ENCODE data around the gene NYAP2.

Gene NYAP2

GRCh38 chr2:225531559-225531958 is 132.0 kb downstream of the NYAP2 start:
- H2BK120ac ChIP-seq (ENCODE audit: low read depth, low read length) = no peak overlapping the region
- no peaks in the 10 kb centered on the region for H3K4me1 ChIP-seq (ENCODE audit: control insufficient read depth in 2 of 2, insufficient read depth in 1 of 2, low read depth in 1 of 2, low read length in 2 of 2)
- no peaks in the 10 kb centered on the region for H3K36me3 ChIP-seq (replicated peaks in 1 of 2; ENCODE audit: control insufficient read depth in 2 of 2, insufficient read depth in 2 of 2, low read length in 2 of 2)
- no peak overlapping the region for H3K4me3 ChIP-seq (ENCODE audit: low read length in 2 of 2)
- H2AK5ac ChIP-seq (ENCODE audit: low read depth, low read length) = no peak overlapping the region
- H4K91ac ChIP-seq (ENCODE audit: low read depth, low read length, poor library complexity) = no peak overlapping the region
- H4K8ac ChIP-seq (ENCODE audit: low read depth, low read length) = no peak overlapping the region
- H3K9ac ChIP-seq (ENCODE audit: low read depth, low read length, poor library complexity) = no peak overlapping the region
- no peak overlapping the region for H2BK5ac ChIP-seq (ENCODE audit: low read length)
- H3K9me3 ChIP-seq (replicated peaks in 1 of 2; ENCODE audit: control insufficient read depth in 2 of 2, insufficient read depth in 1 of 2, low read depth in 1 of 2, low read length in 2 of 2) = no peaks in the 10 kb centered on the region
- no peak overlapping the region for H3K4ac ChIP-seq (ENCODE audit: low read length)
- no peak overlapping the region for H2BK15ac ChIP-seq (ENCODE audit: low read length)
- WGBS, 2 donors (ENCODE audit: extremely low coverage in 2 of 2, insufficient read length in 2 of 2, insufficient replicate concordance in 1 of 2) = no CpG with 5 or more reads among the region's 3 CpGs
- no peak overlapping the region for H2BK12ac ChIP-seq (ENCODE audit: low read length)
- H3K23ac ChIP-seq (ENCODE audit: low read depth, low read length, poor library complexity) = no peak overlapping the region
- no peaks in the 10 kb centered on the region for H3K79me1 ChIP-seq (ENCODE audit: low read depth, low read length)
- H3K27ac ChIP-seq (replicated peaks; ENCODE audit: low read length) = no peak overlapping the region
- DNase-seq (ENCODE audit: low spot score) = no peak
- H3K18ac ChIP-seq (ENCODE audit: low read length) = no peak overlapping the region
- no peak overlapping the region for H3K14ac ChIP-seq (ENCODE audit: low read length)
- no peak overlapping the region for H2AFZ ChIP-seq (ENCODE audit: low read length)
- H3K4me2 ChIP-seq (ENCODE audit: insufficient read depth, low read length, poor library complexity, severe bottlenecking) = no peak overlapping the region
- H3K27me3 ChIP-seq (ENCODE audit: control insufficient read depth in 3 of 3, insufficient read depth in 3 of 3, low read depth in 1 of 3, low read length in 3 of 3) = no peaks in the 10 kb centered on the region

GRCh38 chr2:225532096-225532495 is 132.6 kb downstream of the NYAP2 start:
- Histone ChIP-seq H2BK12ac (ENCODE audit: low read length) (no peak overlapping the region), H3K9me3 (replicated peaks in 1 of 2; ENCODE audit: control insufficient read depth in 2 of 2, insufficient read depth in 1 of 2, low read depth in 1 of 2, low read length in 2 of 2) (no peaks in the 10 kb centered on the region), H3K23ac (ENCODE audit: low read depth, low read length, poor library complexity) (no peak overlapping the region), H2AFZ (ENCODE audit: low read length) (no peak overlapping the region), H3K36me3 (replicated peaks in 1 of 2; ENCODE audit: control insufficient read depth in 2 of 2, insufficient read depth in 2 of 2, low read length in 2 of 2) (no peaks in the 10 kb centered on the region), H2BK120ac (ENCODE audit: low read depth, low read length) (no peak overlapping the region), H2AK5ac (ENCODE audit: low read depth, low read length) (no peak overlapping the region), H3K9ac (ENCODE audit: low read depth, low read length, poor library complexity) (no peak overlapping the region), H3K27ac (replicated peaks; ENCODE audit: low read length) (no peak overlapping the region), H4K8ac (ENCODE audit: low read depth, low read length) (no peak overlapping the region), H3K4me3 (ENCODE audit: low read length in 2 of 2) (no peak overlapping the region), H3K79me1 (ENCODE audit: low read depth, low read length) (no peaks in the 10 kb centered on the region), H2BK15ac (ENCODE audit: low read length) (no peak overlapping the region), H4K91ac (ENCODE audit: low read depth, low read length, poor library complexity) (no peak overlapping the region), H3K18ac (ENCODE audit: low read length) (no peak overlapping the region), H3K4me1 (ENCODE audit: control insufficient read depth in 2 of 2, insufficient read depth in 1 of 2, low read depth in 1 of 2, low read length in 2 of 2) (no peaks in the 10 kb centered on the region), H3K4ac (ENCODE audit: low read length) (no peak overlapping the region), H2BK5ac (ENCODE audit: low read length) (no peak overlapping the region), H3K4me2 (ENCODE audit: insufficient read depth, low read length, poor library complexity, severe bottlenecking) (no peak overlapping the region), H3K27me3 (ENCODE audit: control insufficient read depth in 3 of 3, insufficient read depth in 3 of 3, low read depth in 1 of 3, low read length in 3 of 3) (no peaks in the 10 kb centered on the region), H3K14ac (ENCODE audit: low read length) (no peak overlapping the region)
- whole genome bisulfite sequencing, 2 donors (ENCODE audit: extremely low coverage in 2 of 2, insufficient read length in 2 of 2, insufficient replicate concordance in 1 of 2) = no CpG with 5 or more reads among the region's 1 CpG
- DNase-seq (ENCODE audit: low spot score) = no peak

GRCh38 chr2:225534037-225534436 is 134.5 kb downstream of the NYAP2 start:
- Histone ChIP-seq H3K36me3 (replicated peaks in 1 of 2; ENCODE audit: control insufficient read depth in 2 of 2, insufficient read depth in 2 of 2, low read length in 2 of 2) (no peaks in the 10 kb centered on the region), H3K9ac (ENCODE audit: low read depth, low read length, poor library complexity) (no peak overlapping the region), H3K4ac (ENCODE audit: low read length) (no peak overlapping the region), H3K14ac (ENCODE audit: low read length) (no peak overlapping the region), H2AFZ (ENCODE audit: low read length) (no peak overlapping the region), H3K4me2 (ENCODE audit: insufficient read depth, low read length, poor library complexity, severe bottlenecking) (no peak overlapping the region), H2BK15ac (ENCODE audit: low read length) (no peak overlapping the region), H3K18ac (ENCODE audit: low read length) (no peak overlapping the region), H2BK120ac (ENCODE audit: low read depth, low read length) (no peak overlapping the region), H3K4me1 (ENCODE audit: control insufficient read depth in 2 of 2, insufficient read depth in 1 of 2, low read depth in 1 of 2, low read length in 2 of 2) (no peaks in the 10 kb centered on the region), H3K27ac (replicated peaks; ENCODE audit: low read length) (no peak overlapping the region), H3K4me3 (ENCODE audit: low read length in 2 of 2) (no peak overlapping the region), H2AK5ac (ENCODE audit: low read depth, low read length) (no peak overlapping the region), H3K9me3 (replicated peaks in 1 of 2; ENCODE audit: control insufficient read depth in 2 of 2, insufficient read depth in 1 of 2, low read depth in 1 of 2, low read length in 2 of 2) (no peaks in the 10 kb centered on the region), H4K91ac (ENCODE audit: low read depth, low read length, poor library complexity) (no peak overlapping the region), H2BK12ac (ENCODE audit: low read length) (no peak overlapping the region), H2BK5ac (ENCODE audit: low read length) (no peak overlapping the region), H3K27me3 (ENCODE audit: control insufficient read depth in 3 of 3, insufficient read depth in 3 of 3, low read depth in 1 of 3, low read length in 3 of 3) (no peaks in the 10 kb centered on the region), H3K23ac (ENCODE audit: low read depth, low read length, poor library complexity) (no peak overlapping the region), H4K8ac (ENCODE audit: low read depth, low read length) (no peak overlapping the region), H3K79me1 (ENCODE audit: low read depth, low read length) (peaks cover 1% of the 10 kb centered on the region)
- no peak for DNase-seq (ENCODE audit: low spot score)
- WGBS, 2 donors (ENCODE audit: extremely low coverage in 2 of 2, insufficient read length in 2 of 2, insufficient replicate concordance in 1 of 2) = no CpG with 5 or more reads among the region's 6 CpGs

- no peak overlapping the region for H3K4ac ChIP-seq (ENCODE audit: low read length)
- H3K27ac ChIP-seq (replicated peaks; ENCODE audit: low read length) = no peak overlapping the region
Measured at GRCh38 chr2:225534697-225535096, 135.2 kb downstream of the NYAP2 start.

More at GRCh38 chr2:225534697-225535096, 135.2 kb downstream of the NYAP2 start:
- Histone ChIP-seq H4K8ac (ENCODE audit: low read depth, low read length) (no peak overlapping the region), H3K4me2 (ENCODE audit: insufficient read depth, low read length, poor library complexity, severe bottlenecking) (no peak overlapping the region), H3K4me1 (ENCODE audit: control insufficient read depth in 2 of 2, insufficient read depth in 1 of 2, low read depth in 1 of 2, low read length in 2 of 2) (no peaks in the 10 kb centered on the region), H2BK120ac (ENCODE audit: low read depth, low read length) (no peak overlapping the region), H4K91ac (ENCODE audit: low read depth, low read length, poor library complexity) (no peak overlapping the region), H2BK15ac (ENCODE audit: low read length) (no peak overlapping the region), H2AK5ac (ENCODE audit: low read depth, low read length) (no peak overlapping the region), H3K9ac (ENCODE audit: low read depth, low read length, poor library complexity) (no peak overlapping the region), H3K23ac (ENCODE audit: low read depth, low read length, poor library complexity) (no peak overlapping the region), H3K27me3 (ENCODE audit: control insufficient read depth in 3 of 3, insufficient read depth in 3 of 3, low read depth in 1 of 3, low read length in 3 of 3) (no peaks in the 10 kb centered on the region), H3K14ac (ENCODE audit: low read length) (no peak overlapping the region), H3K18ac (ENCODE audit: low read length) (no peak overlapping the region), H2BK5ac (ENCODE audit: low read length) (no peak overlapping the region), H2AFZ (ENCODE audit: low read length) (no peak overlapping the region), H2BK12ac (ENCODE audit: low read length) (no peak overlapping the region), H3K36me3 (replicated peaks in 1 of 2; ENCODE audit: control insufficient read depth in 2 of 2, insufficient read depth in 2 of 2, low read length in 2 of 2) (no peaks in the 10 kb centered on the region), H3K79me1 (ENCODE audit: low read depth, low read length) (peaks cover 1% of the 10 kb centered on the region), H3K4me3 (ENCODE audit: low read length in 2 of 2) (no peak overlapping the region), H3K9me3 (replicated peaks in 1 of 2; ENCODE audit: control insufficient read depth in 2 of 2, insufficient read depth in 1 of 2, low read depth in 1 of 2, low read length in 2 of 2) (no peaks in the 10 kb centered on the region)
- WGBS, 2 donors (ENCODE audit: extremely low coverage in 2 of 2, insufficient read length in 2 of 2, insufficient replicate concordance in 1 of 2) = no CpG with 5 or more reads among the region's 4 CpGs
- DNase-seq (ENCODE audit: low spot score) = no peak
